PC-3 (cell line): Measurements from ENCODE around the gene DZIP3. TPM values are rescaled to one million over a fixed set of nuclear protein-coding genes. Genes with fewer than 3 reads are reported as not detected.

Experiments
- ATAC-seq: fragments of 200-7000 bp; cut with Tn5 transposase; 2 replicates; pipeline ENCODE4 v1.9.1; 2020; ENCODE audit warnings: mild to moderate bottlenecking, moderate library complexity
- BruUV-seq: library from RNA; stranded (reverse); fragments of 400-500 nt; replicated peaks from 2 replicates; lab custom pipeline; 2021; lab: Mats Ljungman, UMichigan
- CTCF ChIA-PET: fragments of 300-600 bp; sonication (Branson Sonifier 250); formaldehyde crosslinking; loops from one replicate; lab custom pipeline; 2022; ENCODE audit warnings: antibody characterized with exemption; lab: Charles Lee
- POLR2A ChIA-PET: fragments of 300-600 bp; sonication (Branson Sonifier 250); formaldehyde crosslinking; loops from one replicate; lab custom pipeline; 2022; ENCODE audit warnings: antibody characterized with exemption; ENCODE audit not compliant: unreplicated experiment; lab: Charles Lee
- DNase-seq: peaks from one replicate; pipeline ENCODE4 v3.0.0-alpha.2; 2015
- H2AFZ ChIP-seq: fragments of 300-600 bp; sonication (generic); 2 replicates; pipeline ENCODE4 v1.6.0; 2016; ENCODE audit warnings: antibody characterized with exemption, low read length
- H3F3A ChIP-seq: fragments of 300-600 bp; sonication (generic); one replicate; pipeline ENCODE4 v1.6.0; 2017; ENCODE audit warnings: antibody characterized with exemption, low read length, control low read depth, mild to moderate bottlenecking; ENCODE audit not compliant: unreplicated experiment
- H3K27ac ChIP-seq: fragments of 300-600 bp; sonication (generic); 2 replicates; pipeline ENCODE4 v1.5.1; 2016; ENCODE audit warnings: mild to moderate bottlenecking, low read length
- H3K27me3 ChIP-seq: fragments of 300-600 bp; sonication (generic); 2 replicates; pipeline ENCODE4 v1.6.1; 2016; ENCODE audit warnings: low read length, mixed read lengths
- H3K36me3 ChIP-seq: fragments of 300-600 bp; sonication (generic); 2 replicates; pipeline ENCODE4 v1.6.1; 2016; ENCODE audit warnings: low read depth, mixed run types, low read length, mixed read lengths
- H3K4me1 ChIP-seq: fragments of 300-600 bp; sonication (generic); 2 replicates; pipeline ENCODE4 v1.5.1; 2016; ENCODE audit warnings: low read length; ENCODE audit not compliant: insufficient read depth
- H3K4me2 ChIP-seq: fragments of 300-600 bp; sonication (generic); 2 replicates; pipeline ENCODE4 v1.6.0; 2016; ENCODE audit warnings: low read length
- H3K4me3 ChIP-seq: fragments of 300-600 bp; sonication (generic); 2 replicates; pipeline ENCODE4 v1.5.1; 2016; ENCODE audit warnings: mild to moderate bottlenecking, low read length, mixed read lengths
- H3K79me2 ChIP-seq: fragments of 300-600 bp; sonication (generic); 2 replicates; pipeline ENCODE4 v1.6.1; 2017; ENCODE audit warnings: low read length, mixed read lengths
- H3K9ac ChIP-seq: fragments of 300-600 bp; sonication (generic); 2 replicates; pipeline ENCODE4 v1.6.0; 2016; ENCODE audit warnings: mild to moderate bottlenecking, low read length
- H3K9me2 ChIP-seq: fragments of 300-600 bp; sonication (generic); replicated peaks from 2 replicates; pipeline ENCODE4 v1.6.1; 2016; ENCODE audit warnings: mixed run types, low read length, mixed read lengths
- H3K9me3 ChIP-seq: fragments of 300-600 bp; sonication (generic); 2 replicates; pipeline ENCODE4 v1.6.1; 2016; ENCODE audit warnings: low read length, mixed read lengths
- H4K20me1 ChIP-seq: fragments of 300-600 bp; sonication (generic); 2 replicates; pipeline ENCODE4 v1.6.1; 2016; ENCODE audit warnings: low read length, mixed read lengths
- CTCF ChIP-seq: fragments of 300-600 bp; sonication (generic); conservative IDR thresholded peaks from 2 replicates; pipeline ENCODE4 v1.5.1; 2017; ENCODE audit warnings: antibody characterized with exemption, low read depth, mild to moderate bottlenecking, low read length
- EZH2 ChIP-seq: fragments of 300-600 bp; sonication (generic); IDR thresholded peaks from one replicate; pipeline ENCODE4 v1.6.1; 2017; ENCODE audit warnings: antibody characterized with exemption, mild to moderate bottlenecking, low read length; ENCODE audit not compliant: unreplicated experiment
- EZH2phosphoT487 ChIP-seq: fragments of 300-600 bp; sonication (generic); IDR thresholded peaks from 2 replicates; pipeline ENCODE4 v1.6.1; 2018; ENCODE audit warnings: mild to moderate bottlenecking, antibody characterized with exemption, low read length, borderline replicate concordance
- intact Hi-C: fragments of 100-400 bp; cut with micrococcal nuclease; formaldehyde crosslinking; loops from 2 replicates; pipeline ENCODE4 v1.9.0; 2023
- total RNA-seq: library from RNA; depleted of rRNA; stranded (reverse); fragments of >200 nt; gene quantifications from 2 replicates; pipeline ENCODE4 v1.2.3, GENCODE V29; 2014; rRNA removed

The DZIP3 gene
- total RNA-seq, 1 experiment from 2014 or later, result 7.3 TPM

GRCh38 chr3:108736821-108737220 is 147.3 kb downstream of the DZIP3 start:
- TF ChIP-seq EZH2, result no peak
- TF ChIP-seq CTCF, result no peak
- TF ChIP-seq EZH2phosphoT487, result no peak
- Histone ChIP-seq H3K9me3 (no peaks in the 10 kb centered on the region), H3K27me3 (peaks cover 79% of the 10 kb centered on the region), H2AFZ (no peak overlapping the region), H3K4me3 (no peak overlapping the region), H3K36me3 (no peaks in the 10 kb centered on the region), H3K4me1 (no peaks in the 10 kb centered on the region), H3K79me2 (no peaks in the 10 kb centered on the region), H3K4me2 (no peak overlapping the region), H3F3A (no peaks in the 10 kb centered on the region), H3K9me2 (no peaks in the 10 kb centered on the region), H3K9ac (no peak overlapping the region), H4K20me1 (no peaks in the 10 kb centered on the region), H3K27ac (no peak overlapping the region)
- CTCF ChIA-PET, result no interaction called here
- intact Hi-C loops, result no loop called here
- ATAC-seq, result peak; percentile 57
- BruUV-seq, result no TSS peak
- peak; percentile 63 for DNase-seq
- POLR2A ChIA-PET, result no interaction called here

- peaks cover 27% of the 10 kb centered on the region for H3K27me3 ChIP-seq
- TF ChIP-seq CTCF (no peak), EZH2 (no peak), EZH2phosphoT487 (no peak)
- no peaks in the 10 kb centered on the region for H3K36me3 ChIP-seq
- no peak overlapping the region for H3K9ac ChIP-seq
- intact Hi-C loops, result no loop called here
- no peak for ATAC-seq
- no peak overlapping the region for H3K4me2 ChIP-seq
- ChIA-PET POLR2A (no interaction called here), CTCF (no interaction called here)
- no peaks in the 10 kb centered on the region for H3K79me2 ChIP-seq
- H4K20me1 ChIP-seq, result no peaks in the 10 kb centered on the region
- H3K9me2 ChIP-seq, result no peaks in the 10 kb centered on the region
- H3K4me1 ChIP-seq, result no peaks in the 10 kb centered on the region
- H3K4me3 ChIP-seq, result no peak overlapping the region
- no peak overlapping the region for H2AFZ ChIP-seq
- H3F3A ChIP-seq, result no peaks in the 10 kb centered on the region
- H3K9me3 ChIP-seq, result no peaks in the 10 kb centered on the region
- DNase-seq, result no peak
- BruUV-seq, result no TSS peak
- no peak overlapping the region for H3K27ac ChIP-seq
Measured at GRCh38 chr3:108742929-108743328, 153.4 kb downstream of the DZIP3 start.

Other genes starting within 250 kb of the DZIP3 start
- gene MYH15, start 79.1 kb upstream of the DZIP3 start, total RNA-seq, result 2.4 and 2.8 TPM in 2 replicates
- 47.9 and 52.4 TPM in 2 replicates for gene CIP2A, start 284 bp upstream of the DZIP3 start, total RNA-seq
- gene RETNLB, start 167.7 kb downstream of the DZIP3 start, total RNA-seq, result not detected in 2 replicates
- gene TRAT1, start 233.1 kb downstream of the DZIP3 start, total RNA-seq, result not detected in 2 replicates